Left renal cortex interstitium (tissue), 4 donors: Measurements from ENCODE around the gene RAB33A. TPM values are rescaled to one million over a fixed set of nuclear protein-coding genes. Genes with fewer than 3 reads are reported as not detected.

ENCODE experiments used
- DNase-seq, 4 donors: peaks; one replicate each; pipeline ENCODE4 v3.0.0-alpha.2; 2013; ENCODE audit warnings: low read depth in 4 of 4, low spot score in 2 of 4, missing footprints in 1 of 4
- polyA plus RNA-seq, 4 donors: library from polyadenylated mRNA; unstranded; fragments of 120-200 nt; gene quantifications; one replicate each; pipeline ENCODE4 v1.2.1, GENCODE V29; 2013; ENCODE audit not compliant: insufficient read length in 4 of 4

Gene RAB33A
- polyA plus RNA-seq: under 1 TPM; 0.51 to 0.96 (median 0.76) TPM

GRCh38 chrX:130171446-130172126 is at the start of gene RAB33A:
Gene RAB33A (plus strand): TSS chrX:130171962. CDS start chrX:130172063, 101 bp downstream.
- no peak for DNase-seq

GRCh38 chrX:130124577-130124976 is 47.2 kb upstream of the RAB33A start:
- DNase-seq: no peak

- DNase-seq: no peak
These were observed 46.5 kb upstream of the RAB33A start for GRCh38 chrX:130125091-130125874.

GRCh38 chrX:130130990-130131389 is 40.8 kb upstream of the RAB33A start:
- DNase-seq: no peak

- DNase-seq: no peak
These were observed 35.3 kb upstream of the RAB33A start for GRCh38 chrX:130136496-130136895.

GRCh38 chrX:130136961-130137360 is 34.8 kb upstream of the RAB33A start:
- no peak for DNase-seq

- no peak for DNase-seq
These were observed 32.1 kb upstream of the RAB33A start for GRCh38 chrX:130139474-130140201.

- DNase-seq: no peak
These were observed 27.3 kb upstream of the RAB33A start for GRCh38 chrX:130144509-130144908.

- DNase-seq: no peak
These were observed 26.6 kb upstream of the RAB33A start for GRCh38 chrX:130145123-130145522.

GRCh38 chrX:130147631-130148030 is 24.1 kb upstream of the RAB33A start:
- DNase-seq: no peak

- DNase-seq: no peak
These were observed 16.2 kb upstream of the RAB33A start for GRCh38 chrX:130155564-130155963.

- no peak for DNase-seq
These were observed 13.5 kb upstream of the RAB33A start for GRCh38 chrX:130158311-130158710.

GRCh38 chrX:130159776-130160175 is 12.0 kb upstream of the RAB33A start:
- DNase-seq: no peak

GRCh38 chrX:130162094-130162735 is 9.5 kb upstream of the RAB33A start:
- no peak for DNase-seq

- DNase-seq: no peak
These were observed 8.4 kb upstream of the RAB33A start for GRCh38 chrX:130163398-130163797.

GRCh38 chrX:130165181-130165702 is 6.5 kb upstream of the RAB33A start:
- no peak for DNase-seq

- DNase-seq: peak; percentile 79 to 91 (median 85)
These were observed 5.9 kb upstream of the RAB33A start, which contains the start of gene AIFM1 for GRCh38 chrX:130165703-130166502. Gene AIFM1 (minus strand): TSS chrX:130165841. CDS start chrX:130165656, 185 bp downstream.

- no peak for DNase-seq
These were observed 5.3 kb upstream of the RAB33A start for GRCh38 chrX:130166503-130166777.

- no peak for DNase-seq
These were observed 4.7 kb upstream of the RAB33A start for GRCh38 chrX:130167040-130167439.
